Hepatocyte (in vitro differentiated cells): ENCODE measurements around the gene TLN1. TPM values are rescaled to one million over a fixed set of nuclear protein-coding genes. Genes with fewer than 3 reads are reported as not detected.

Source experiments
- DNase-seq: peaks from one replicate; pipeline ENCODE4 v3.0.0-alpha.2; 2016; ENCODE audit warnings: low spot score
- H2AFZ ChIP-seq: fragments of 200-600 bp; sonication (generic); 2 replicates; pipeline ENCODE4 v1.6.0; 2016; ENCODE audit warnings: antibody characterized with exemption, mild to moderate bottlenecking
- H3K27ac ChIP-seq: fragments of 200-600 bp; sonication (generic); 2 replicates; pipeline ENCODE4 v1.5.1; 2016; ENCODE audit warnings: mild to moderate bottlenecking
- H3K27me3 ChIP-seq: fragments of 200-600 bp; sonication (generic); 2 replicates; pipeline ENCODE4 v1.6.1; 2016
- H3K36me3 ChIP-seq: fragments of 200-600 bp; sonication (generic); replicated peaks from 2 replicates; pipeline ENCODE4 v1.5.1; 2016; ENCODE audit warnings: low read depth; ENCODE audit not compliant: insufficient read depth
- H3K4me1 ChIP-seq: fragments of 200-600 bp; sonication (generic); 2 replicates; pipeline ENCODE4 v1.5.1; 2016; ENCODE audit warnings: mild to moderate bottlenecking, moderate library complexity; ENCODE audit not compliant: insufficient read depth
- H3K4me2 ChIP-seq: fragments of 200-600 bp; sonication (generic); 2 replicates; pipeline ENCODE4 v1.6.0; 2016
- H3K4me3 ChIP-seq: fragments of 200-600 bp; sonication (generic); 2 replicates; pipeline ENCODE4 v1.5.1; 2016; ENCODE audit warnings: mild to moderate bottlenecking
- H3K79me2 ChIP-seq: fragments of 200-600 bp; sonication (generic); 2 replicates; pipeline ENCODE4 v1.6.0; 2017; ENCODE audit warnings: mild to moderate bottlenecking
- H3K9me2 ChIP-seq: fragments of 200-600 bp; sonication (generic); replicated peaks from 2 replicates; pipeline ENCODE4 v1.6.0; 2017; ENCODE audit warnings: mild to moderate bottlenecking; ENCODE audit not compliant: insufficient read depth
- H3K9me3 ChIP-seq: fragments of 200-600 bp; sonication (generic); 2 replicates; pipeline ENCODE4 v1.5.1; 2016; ENCODE audit warnings: low read depth, mild to moderate bottlenecking
- H4K20me1 ChIP-seq: fragments of 200-600 bp; sonication (generic); 2 replicates; pipeline ENCODE4 v1.6.0; 2016; ENCODE audit warnings: mild to moderate bottlenecking; ENCODE audit not compliant: insufficient read depth, poor library complexity, severe bottlenecking
- CTCF ChIP-seq: fragments of 200-600 bp; sonication (generic); IDR thresholded peaks from 2 replicates; pipeline ENCODE4 v1.5.1; 2016; ENCODE audit warnings: antibody characterized with exemption, mild to moderate bottlenecking; ENCODE audit not compliant: poor library complexity
- EZH2 ChIP-seq: fragments of 200-600 bp; sonication (generic); IDR thresholded peaks from 2 replicates; pipeline ENCODE4 v1.6.1; 2016; ENCODE audit warnings: antibody characterized with exemption, mild to moderate bottlenecking, borderline replicate concordance
- EZH2phosphoT487 ChIP-seq: fragments of 200-600 bp; sonication (generic); IDR thresholded peaks from one replicate; pipeline ENCODE4 v1.6.1; 2018; ENCODE audit warnings: antibody characterized with exemption, mild to moderate bottlenecking, low read depth, moderate library complexity; ENCODE audit not compliant: unreplicated experiment, severe bottlenecking
- WGBS: methylation state at CpG from one replicate; pipeline ENCODE4 v1.1.6; 2016; ENCODE audit warnings: low lambda C conversion rate; ENCODE audit errors: missing lambda C conversion rate; 5-methylcytosine and 5-hydroxymethylcytosine counted together
- polyA plus RNA-seq: library from polyadenylated mRNA; unstranded; fragments of >200 nt; fragmentation: Nextera tagmentation; extraction: Ambion mirVana; gene quantifications from 2 replicates; pipeline ENCODE4 v1.2.1, GENCODE V29; 2016
- total RNA-seq: library from RNA; depleted of rRNA; stranded (reverse); fragments of >200 nt; gene quantifications from 2 replicates; pipeline ENCODE4 v1.2.3, GENCODE V29; 2014

Gene TLN1
- total and polyA plus RNA-seq, 2 experiments from 2014 or later = 70.5 to 113 TPM

DNA sequence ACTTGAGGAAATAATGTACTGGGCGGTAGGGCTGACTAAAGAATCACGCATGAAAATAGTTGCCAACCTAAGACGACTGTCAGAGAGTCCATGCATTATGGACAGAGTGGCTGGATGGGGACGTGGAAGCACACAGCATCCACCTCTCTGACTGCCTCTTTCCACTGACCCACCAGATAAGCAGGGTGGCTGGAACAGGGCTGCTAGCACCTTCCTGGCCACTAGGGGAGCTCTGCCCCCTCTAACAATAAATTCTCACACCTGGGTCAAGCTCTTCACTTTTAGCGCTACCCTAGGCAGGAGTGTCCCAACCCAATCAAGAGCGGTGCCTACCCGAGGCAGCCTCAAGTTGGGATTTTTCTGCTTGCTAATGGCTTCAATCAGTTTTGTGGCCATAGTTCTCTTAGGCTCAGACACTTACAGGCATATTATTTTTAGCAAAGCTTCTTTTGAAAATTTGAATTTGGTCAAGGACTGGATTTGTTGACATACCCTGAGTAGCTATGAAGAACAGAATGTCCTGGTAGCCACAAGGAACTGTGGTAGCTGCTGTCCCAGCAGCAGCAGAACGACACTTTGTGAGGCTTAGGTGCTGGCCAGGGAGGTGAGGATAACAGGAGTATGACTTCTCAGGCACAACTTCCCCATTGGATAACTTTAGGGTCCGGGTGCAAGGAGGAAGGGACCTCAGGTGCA, 35.3 kb downstream of the TLN1 start:
- TF ChIP-seq EZH2 (no peak), CTCF (peak; percentile 71), EZH2phosphoT487 (no peak)
- peak; percentile 74 for DNase-seq
- peaks cover 2% of the 10 kb centered on the region for H3K4me1 ChIP-seq
- H3K27ac ChIP-seq = peak overlapping the region; percentile 86
- WGBS = 47% methylated on average over 9 of the region's 9 CpGs
- no peak overlapping the region for H3K4me2 ChIP-seq
- H3K4me3 ChIP-seq = no peak overlapping the region
- H3K9me3 ChIP-seq = no peaks in the 10 kb centered on the region
- H3K27me3 ChIP-seq = no peaks in the 10 kb centered on the region
- H3K79me2 ChIP-seq = no peaks in the 10 kb centered on the region
- H2AFZ ChIP-seq = no peak overlapping the region
- H3K9me2 ChIP-seq = no peaks in the 10 kb centered on the region
- no peaks in the 10 kb centered on the region for H4K20me1 ChIP-seq
- no peaks in the 10 kb centered on the region for H3K36me3 ChIP-seq

GRCh38 chr9:35695943-35696401, 36.0 kb downstream of the TLN1 start:
- H3K4me1 ChIP-seq = peaks cover 6% of the 10 kb centered on the region
- no peak overlapping the region for H3K4me3 ChIP-seq
- no peak overlapping the region for H3K4me2 ChIP-seq
- H2AFZ ChIP-seq = no peak overlapping the region
- no peaks in the 10 kb centered on the region for H3K36me3 ChIP-seq
- no peak for TF ChIP-seq CTCF
- TF ChIP-seq EZH2phosphoT487 = no peak
- TF ChIP-seq EZH2 = no peak
- peak; percentile 51 for DNase-seq
- no peaks in the 10 kb centered on the region for H3K27me3 ChIP-seq
- no peaks in the 10 kb centered on the region for H3K9me3 ChIP-seq
- H3K79me2 ChIP-seq = no peaks in the 10 kb centered on the region
- 86% methylated on average over 3 of the region's 3 CpGs for WGBS
- no peaks in the 10 kb centered on the region for H4K20me1 ChIP-seq
- peak overlapping the region; percentile 90 for H3K27ac ChIP-seq
- H3K9me2 ChIP-seq = no peaks in the 10 kb centered on the region

DNA sequence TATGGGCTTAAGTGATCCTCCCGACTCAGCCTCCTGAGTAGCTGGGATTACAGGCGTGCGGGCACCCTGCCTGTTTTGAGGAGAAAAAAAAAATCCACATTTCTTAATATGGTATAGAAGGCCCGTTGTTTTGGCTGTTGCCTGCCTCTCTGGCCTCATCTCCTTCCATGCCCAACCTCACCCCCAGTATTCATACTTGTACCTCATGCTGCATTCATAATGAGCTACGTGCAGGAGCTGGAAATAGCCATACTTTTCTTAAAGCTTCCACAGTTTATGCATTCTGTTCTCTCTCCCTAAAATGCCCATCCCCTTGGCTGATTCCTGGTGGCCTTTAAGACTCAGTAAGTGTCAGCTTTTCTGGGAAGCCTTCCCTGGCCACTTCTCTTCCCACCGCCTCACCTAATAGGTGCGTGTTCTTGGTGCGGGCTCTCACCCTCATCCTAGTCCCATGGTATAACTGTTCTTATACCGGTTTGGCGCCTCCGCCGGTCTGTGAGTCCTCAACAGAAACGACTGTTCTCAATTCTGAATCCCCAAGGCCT, 40.2 kb downstream of the TLN1 start:
- Histone ChIP-seq H2AFZ (no peak overlapping the region), H3K9me2 (no peaks in the 10 kb centered on the region), H3K4me2 (peak overlapping the region; percentile 99), H4K20me1 (no peaks in the 10 kb centered on the region), H3K36me3 (no peaks in the 10 kb centered on the region), H3K27ac (peak overlapping the region; percentile 94), H3K9me3 (no peaks in the 10 kb centered on the region), H3K27me3 (no peaks in the 10 kb centered on the region), H3K4me3 (no peak overlapping the region), H3K4me1 (peaks cover 20% of the 10 kb centered on the region), H3K79me2 (peaks cover 3% of the 10 kb centered on the region)
- DNase-seq = no peak
- TF ChIP-seq EZH2phosphoT487 (no peak), CTCF (peak; percentile 5), EZH2 (no peak)
- WGBS = 71% methylated on average over 13 of the region's 13 CpGs
